H1 (cell line): ENCODE measurements around the gene PNLIP. TPM values are rescaled to one million over a fixed set of nuclear protein-coding genes. Genes with fewer than 3 reads are reported as not detected.

ENCODE experiments used
- BRCA1 ChIP-seq: IDR thresholded peaks from 2 replicates; pipeline ENCODE4 v1.6.1; 2012; ENCODE audit warnings: low read depth, low read length, improper control_type of control experiment
- CHD7 ChIP-seq: fragments of 300-600 bp; sonication (generic); IDR thresholded peaks from 2 replicates; pipeline ENCODE4 v1.7.1; 2012; ENCODE audit warnings: low read length, moderate library complexity, mild to moderate bottlenecking, inconsistent platforms; ENCODE audit not compliant: insufficient replicate concordance
- E2F6 ChIP-seq: IDR thresholded peaks from 2 replicates; pipeline ENCODE4 v1.6.1; 2012; ENCODE audit warnings: inconsistent platforms
- JUN ChIP-seq: IDR thresholded peaks from 2 replicates; pipeline ENCODE4 v1.6.1; 2011; ENCODE audit warnings: low read depth, mild to moderate bottlenecking, improper control_type of control experiment, low read length
- JUND ChIP-seq: IDR thresholded peaks from 2 replicates; pipeline ENCODE4 v1.6.1; 2011; ENCODE audit warnings: mild to moderate bottlenecking, improper control_type of control experiment, low read length
- KDM5A ChIP-seq: fragments of 200-600 bp; IDR thresholded peaks from 2 replicates; pipeline ENCODE4 v1.7.1; 2012; ENCODE audit warnings: mild to moderate bottlenecking, low read length, inconsistent platforms, mixed read lengths
- MAX ChIP-seq: IDR thresholded peaks from 2 replicates; pipeline ENCODE4 v1.6.1; 2012; ENCODE audit warnings: inconsistent platforms
- POU5F1 ChIP-seq: IDR thresholded peaks from 2 replicates; pipeline ENCODE4 v1.6.1; 2011; ENCODE audit warnings: low read depth, mild to moderate bottlenecking, low read length, moderate library complexity
- RXRA ChIP-seq: IDR thresholded peaks from 2 replicates; pipeline ENCODE4 v1.6.1; 2011; ENCODE audit warnings: low read depth, mild to moderate bottlenecking, low read length, moderate library complexity; ENCODE audit not compliant: insufficient read depth
- SP1 ChIP-seq: IDR thresholded peaks from 2 replicates; pipeline ENCODE4 v1.6.1; 2011; ENCODE audit warnings: low read depth, low read length
- SRF ChIP-seq: IDR thresholded peaks from 2 replicates; pipeline ENCODE4 v1.6.1; 2011; ENCODE audit warnings: mild to moderate bottlenecking, low read depth, low read length, moderate library complexity
- polyA plus RNA-seq, 7 experiments: library from polyadenylated mRNA; depleted of rRNA in 3 of 7; stranded (reverse) in 5 of 7; unstranded in 2 of 7; fragments of >200 nt in 5 of 7; fragments of 200-250 nt in 2 of 7; gene quantifications; 1 replicate in 5 of 7; 2 replicates in 1 of 7; 4 replicates in 1 of 7; pipeline versions ENCODE4 v1.2.1 to v1.2.3, GENCODE V29; 2011 to 2013; ENCODE audit warnings: missing spikeins in 2 of 7, mixed read lengths in 2 of 7
- total RNA-seq: library from RNA; stranded (reverse); fragmentation: NEBNext Ultra II Directional; extraction: Animal tissue kit (Norgen Biotek cat#: 25700); gene quantifications from 2 replicates; pipeline ENCODE4 v1.2.1, GENCODE V29; 2021

PNLIP gene
- total and polyA plus RNA-seq, 2 of the 8 experiments (the other 6 are each of a cell fraction or from before 2014, with no cell fraction given) = not detected

- TF ChIP-seq CHD7 (no peak), SP1 (no peak), E2F6 (no peak), RXRA (no peak), BRCA1 (no peak), JUN (no peak), POU5F1 (no peak), MAX (no peak), KDM5A (no peak), JUND (no peak), SRF (no peak)
Observed at GRCh38 chr10:116540814-116541213, 4.9 kb upstream of the PNLIP start (continued).
